CD4-positive, alpha-beta memory T cell (primary cell): Measurements from ENCODE around the gene DOK5. TPM values are rescaled to one million over a fixed set of nuclear protein-coding genes. Genes with fewer than 3 reads are reported as not detected.

Source experiments
- CTCF ChIA-PET: fragments of 350-600 bp; sonication (Branson Sonifier 250); formaldehyde crosslinking; loops from one replicate; lab custom pipeline; 2021; ENCODE audit warnings: inconsistent platforms; ENCODE audit not compliant: partially characterized antibody; lab: Charles Lee
- POLR2A ChIA-PET: fragments of 350-600 bp; sonication (Branson Sonifier 250); formaldehyde crosslinking; loops from one replicate; lab custom pipeline; 2021; ENCODE audit not compliant: partially characterized antibody; lab: Charles Lee
- DNase-seq, 5 donors: peaks; one replicate each; pipeline versions ENCODE4 v3.0.0 to v3.0.0-alpha.2; 2020 to 2022; ENCODE audit warnings: mixed read lengths in 1 of 5
- H3K27ac ChIP-seq: one replicate; pipeline ENCODE4 v1.7.0; 2013; ENCODE audit warnings: low read depth, low read length
- H3K27me3 ChIP-seq: 2 replicates; pipeline ENCODE4 v1.7.0; 2013; ENCODE audit warnings: mild to moderate bottlenecking, low read length, moderate library complexity; ENCODE audit not compliant: insufficient read depth
- H3K36me3 ChIP-seq: 2 replicates; pipeline ENCODE4 v1.7.0; 2013; ENCODE audit warnings: mild to moderate bottlenecking, low read length, moderate library complexity; ENCODE audit not compliant: insufficient read depth
- H3K4me1 ChIP-seq: 2 replicates; pipeline ENCODE4 v1.7.0; 2013; ENCODE audit warnings: mild to moderate bottlenecking, low read length, moderate library complexity; ENCODE audit not compliant: insufficient read depth
- H3K4me3 ChIP-seq, 2 donors: one replicate each; pipeline ENCODE4 v1.7.0; 2013; ENCODE audit warnings: low read length in 2 of 2, mild to moderate bottlenecking in 1 of 2
- H3K9me3 ChIP-seq, 2 donors: one replicate each; pipeline ENCODE4 v1.7.0; 2013; ENCODE audit warnings: low read length in 2 of 2, control low read depth in 1 of 2; ENCODE audit not compliant: control insufficient read depth in 1 of 2
- H3K27ac Mint-ChIP-seq, 7 donors: one replicate each; pipeline ENCODE4 v1.8.0; 2020 to 2021; ENCODE audit warnings: mixed read lengths in 7 of 7, mild to moderate bottlenecking in 6 of 7, inconsistent platforms in 3 of 7, moderate library complexity in 3 of 7
- H3K27me3 Mint-ChIP-seq, 2 donors: one replicate each; pipeline ENCODE4 v1.8.0; 2020 to 2021; ENCODE audit warnings: mixed read lengths in 2 of 2
- H3K36me3 Mint-ChIP-seq, 2 donors: one replicate each; pipeline ENCODE4 v1.8.0; 2020 to 2021; ENCODE audit warnings: mixed read lengths in 2 of 2, inconsistent platforms in 1 of 2, mild to moderate bottlenecking in 1 of 2
- H3K4me1 Mint-ChIP-seq, 4 donors: one replicate each; pipeline ENCODE4 v1.8.0; 2020 to 2021; ENCODE audit warnings: mixed read lengths in 4 of 4, mild to moderate bottlenecking in 1 of 4
- H3K4me3 Mint-ChIP-seq, 8 donors: one replicate each; pipeline ENCODE4 v1.8.0; 2020 to 2021; ENCODE audit warnings: mixed read lengths in 8 of 8, mild to moderate bottlenecking in 7 of 8, moderate library complexity in 6 of 8, inconsistent platforms in 3 of 8
- H3K9me3 Mint-ChIP-seq, 8 donors: one replicate each; pipeline ENCODE4 v1.8.0; 2020 to 2021; ENCODE audit warnings: mixed read lengths in 8 of 8, mild to moderate bottlenecking in 5 of 8, inconsistent platforms in 3 of 8, moderate library complexity in 1 of 8
- intact Hi-C: fragments of 100-400 bp; cut with micrococcal nuclease; formaldehyde crosslinking; loops from one replicate; pipeline ENCODE4 v1.15.1; 2023
- polyA plus RNA-seq, 2 donors: library from polyadenylated mRNA; unstranded; fragments of 300-500 nt; fragmentation: Illumina TruSeq; gene quantifications; one replicate each; pipeline ENCODE4 v1.2.3, GENCODE V29; 2021
- total RNA-seq, 2 experiments: library from RNA; stranded (reverse); gene quantifications; one replicate each; pipeline ENCODE4 v1.2.3, GENCODE V29; 2021

The DOK5 gene
- total and polyA plus RNA-seq, 4 experiments from 2014 or later = not detected

DNA sequence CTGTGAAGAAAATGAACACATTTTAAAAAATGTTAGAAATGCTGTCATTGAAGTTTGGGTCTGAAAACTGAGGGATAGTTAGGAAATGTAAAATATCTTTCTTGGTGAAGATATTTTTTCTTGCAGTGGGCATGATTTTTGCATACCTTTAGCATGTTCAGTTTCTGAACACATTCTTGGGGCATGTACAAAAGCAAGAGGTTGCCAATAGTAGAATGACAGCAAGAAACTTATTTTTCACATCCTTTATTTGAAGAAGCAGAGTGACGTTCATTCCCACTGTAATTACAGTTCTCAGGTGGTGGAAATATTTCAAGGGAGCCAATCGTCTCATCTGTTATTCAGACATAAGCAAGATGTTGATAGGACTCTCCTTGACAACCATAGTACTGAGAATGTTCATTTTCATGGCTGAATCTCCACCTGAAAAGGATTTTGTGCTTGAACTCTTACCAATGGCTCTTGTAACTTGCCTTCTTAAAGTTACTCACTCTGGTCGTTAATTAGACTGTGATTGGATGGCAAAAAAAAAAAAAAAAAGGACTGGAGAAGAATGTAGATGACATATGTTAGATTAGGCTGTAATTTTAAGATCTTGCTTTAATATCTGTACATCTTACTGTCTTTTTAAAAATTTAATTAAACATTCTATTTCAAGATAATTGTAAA, 74.4 kb downstream of the DOK5 start:
- Mint-ChIP-seq H3K4me1 (peaks cover 0 to 2% (median 0%) of the 10 kb centered on the region in 4 donors), H3K27me3 (peaks cover 0 to 3% of the 10 kb centered on the region in 2 donors), H3K36me3 (no peaks in the 10 kb centered on the region), H3K9me3 (peaks cover 0 to 3% (median 0%) of the 10 kb centered on the region in 8 donors), H3K27ac (no peak overlapping the region), H3K4me3 (no peak overlapping the region)
- intact Hi-C loops = no loop called here
- no peak overlapping the region for H3K4me3 ChIP-seq
- ChIA-PET POLR2A (no interaction called here), CTCF (no interaction called here)
- H3K27me3 ChIP-seq = no peaks in the 10 kb centered on the region
- DNase-seq = no peak
- H3K36me3 ChIP-seq = no peaks in the 10 kb centered on the region
- no peaks in the 10 kb centered on the region for H3K9me3 ChIP-seq
- H3K27ac ChIP-seq = no peak overlapping the region
- H3K4me1 ChIP-seq = no peaks in the 10 kb centered on the region

DNA sequence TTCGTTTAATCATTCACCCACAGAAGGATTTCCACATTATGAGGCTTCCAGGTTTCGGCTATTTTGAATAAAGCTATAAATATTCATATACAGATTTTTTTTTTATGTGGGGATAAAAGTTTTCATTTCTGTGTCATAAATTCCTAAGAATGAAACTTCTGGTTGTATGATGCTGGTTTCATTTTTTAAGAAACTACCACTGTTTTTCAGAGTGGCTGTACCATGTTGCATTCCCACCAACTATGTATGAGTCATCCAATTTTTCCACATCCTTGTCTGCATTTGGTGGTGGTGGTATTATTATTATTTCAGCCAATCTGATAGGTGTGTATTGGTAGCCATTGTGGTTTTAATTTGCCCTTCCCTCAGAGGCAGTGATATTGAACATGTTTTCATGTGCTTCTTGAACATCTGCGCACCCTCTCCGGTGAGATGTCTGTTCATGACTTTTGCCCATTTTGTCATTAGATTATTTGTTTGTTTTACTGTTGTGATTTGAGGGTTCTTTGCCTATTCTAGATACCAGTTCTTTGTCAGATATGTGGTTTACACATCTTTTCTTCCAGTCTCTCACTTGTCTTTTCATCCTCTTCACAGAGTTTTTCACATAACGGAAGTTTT, 75.5 kb downstream of the DOK5 start:
- no peak overlapping the region for H3K4me3 ChIP-seq
- Mint-ChIP-seq H3K27me3 (peaks cover 0 to 3% of the 10 kb centered on the region in 2 donors), H3K36me3 (no peaks in the 10 kb centered on the region), H3K4me3 (no peak overlapping the region), H3K27ac (no peak overlapping the region), H3K4me1 (peaks cover 0 to 2% (median 0%) of the 10 kb centered on the region in 4 donors), H3K9me3 (peaks cover 0 to 3% (median under 1%) of the 10 kb centered on the region in 8 donors)
- H3K27me3 ChIP-seq = no peaks in the 10 kb centered on the region
- ChIA-PET CTCF (no interaction called here), POLR2A (no interaction called here)
- DNase-seq = no peak
- no peaks in the 10 kb centered on the region for H3K9me3 ChIP-seq
- intact Hi-C loops = no loop called here
- no peaks in the 10 kb centered on the region for H3K36me3 ChIP-seq
- no peak overlapping the region for H3K27ac ChIP-seq
- no peaks in the 10 kb centered on the region for H3K4me1 ChIP-seq

DNA sequence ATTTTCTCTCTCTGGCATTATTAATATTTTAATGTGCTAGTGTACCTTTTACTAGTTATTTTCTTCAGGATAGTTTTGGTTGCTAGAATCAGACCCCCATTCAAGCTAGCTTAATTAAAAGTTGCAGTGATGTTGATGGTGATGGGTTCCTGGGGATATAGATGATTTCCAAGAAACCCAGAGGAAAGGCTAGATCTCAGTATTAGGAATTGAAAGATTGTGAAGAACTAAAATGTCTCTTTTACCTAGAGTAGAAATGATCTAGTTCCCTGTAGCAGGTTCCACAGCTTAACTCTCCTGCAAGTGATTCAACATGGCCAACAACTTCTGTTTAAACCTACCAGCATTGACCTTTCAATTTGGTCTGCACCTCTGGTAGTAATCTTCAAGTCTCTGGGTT, 78.6 kb downstream of the DOK5 start:
- Mint-ChIP-seq H3K27ac (no peak overlapping the region), H3K36me3 (no peaks in the 10 kb centered on the region), H3K27me3 (peaks cover 0 to 3% of the 10 kb centered on the region in 2 donors), H3K4me3 (no peak overlapping the region), H3K9me3 (peaks cover 0 to 7% (median 0%) of the 10 kb centered on the region in 8 donors), H3K4me1 (peaks cover 0 to 2% (median 0%) of the 10 kb centered on the region in 4 donors)
- Histone ChIP-seq H3K27ac (no peak overlapping the region), H3K9me3 (no peaks in the 10 kb centered on the region), H3K4me1 (no peaks in the 10 kb centered on the region), H3K36me3 (no peaks in the 10 kb centered on the region), H3K27me3 (no peaks in the 10 kb centered on the region), H3K4me3 (no peak overlapping the region)
- POLR2A ChIA-PET = no interaction called here
- CTCF ChIA-PET = interaction anchor here (0.7 kb wide), 1 partner anchor 1013 kb away, joined by 3 read pairs; no protein-coding TSS in a partner anchor
- no peak for DNase-seq
- intact Hi-C loops = no loop called here

DNA sequence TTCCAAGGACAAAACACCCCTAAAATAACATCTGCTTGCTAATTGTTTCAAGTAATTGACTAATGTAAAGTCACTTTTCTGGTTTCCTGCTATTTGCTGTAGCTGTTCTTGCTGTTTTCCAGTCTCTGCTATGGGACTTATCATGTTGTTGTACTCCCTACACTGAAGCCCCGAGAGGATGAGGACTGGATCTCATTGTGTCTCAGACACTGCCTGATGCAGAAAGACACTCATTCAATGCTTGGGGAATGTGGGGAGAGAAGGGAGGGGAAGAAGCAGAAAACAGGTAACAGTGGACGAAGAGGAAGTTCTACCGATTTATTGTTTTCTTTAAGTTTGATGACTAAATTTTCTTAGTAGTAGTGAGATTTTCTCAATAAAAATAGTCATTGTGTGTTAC, 79.8 kb downstream of the DOK5 start:
- no peaks in the 10 kb centered on the region for H3K4me1 ChIP-seq
- no peak overlapping the region for H3K4me3 ChIP-seq
- H3K36me3 Mint-ChIP-seq = no peaks in the 10 kb centered on the region
- H3K9me3 Mint-ChIP-seq = peaks cover 0 to 7% (median 0%) of the 10 kb centered on the region in 8 donors
- H3K9me3 ChIP-seq = no peaks in the 10 kb centered on the region
- CTCF ChIA-PET = no interaction called here
- H3K36me3 ChIP-seq = no peaks in the 10 kb centered on the region
- peaks cover 1 to 3% of the 10 kb centered on the region in 2 donors for H3K27me3 Mint-ChIP-seq
- no peak overlapping the region for H3K27ac ChIP-seq
- H3K4me1 Mint-ChIP-seq = peaks cover 0 to 2% (median 0%) of the 10 kb centered on the region in 4 donors
- no peaks in the 10 kb centered on the region for H3K27me3 ChIP-seq
- DNase-seq = no peak
- H3K4me3 Mint-ChIP-seq = no peak overlapping the region
- intact Hi-C loops = no loop called here
- POLR2A ChIA-PET = no interaction called here
- H3K27ac Mint-ChIP-seq = no peak overlapping the region

DNA sequence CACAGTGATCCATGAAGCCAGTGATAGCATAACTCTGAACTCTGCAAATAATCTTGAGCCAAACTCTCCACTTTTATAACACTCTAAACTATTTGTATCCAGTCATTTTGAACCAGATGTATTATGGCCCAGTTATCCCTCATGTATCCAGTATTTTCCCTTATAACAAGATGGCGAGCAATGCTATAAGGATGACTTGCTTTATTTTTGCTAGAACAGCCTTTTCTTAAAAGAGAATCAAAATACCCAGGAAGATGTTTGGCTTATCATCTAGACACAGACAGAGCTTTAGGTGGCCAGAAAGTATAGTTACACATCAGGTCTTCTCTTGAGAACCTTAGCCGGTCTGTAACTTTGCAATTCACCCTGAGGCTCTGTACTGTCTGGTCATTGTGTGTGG, 81.0 kb downstream of the DOK5 start:
- peaks cover 0 to 7% (median 0%) of the 10 kb centered on the region in 8 donors for H3K9me3 Mint-ChIP-seq
- no peaks in the 10 kb centered on the region for H3K4me1 Mint-ChIP-seq
- H3K9me3 ChIP-seq = no peaks in the 10 kb centered on the region
- ChIA-PET CTCF (no interaction called here), POLR2A (no interaction called here)
- H3K36me3 Mint-ChIP-seq = no peaks in the 10 kb centered on the region
- no peak overlapping the region for H3K27ac Mint-ChIP-seq
- intact Hi-C loops = no loop called here
- no peak overlapping the region for H3K4me3 Mint-ChIP-seq
- H3K27ac ChIP-seq = no peak overlapping the region
- no peak overlapping the region for H3K4me3 ChIP-seq
- peaks cover 1 to 3% of the 10 kb centered on the region in 2 donors for H3K27me3 Mint-ChIP-seq
- H3K27me3 ChIP-seq = no peaks in the 10 kb centered on the region
- DNase-seq = no peak
- H3K4me1 ChIP-seq = no peaks in the 10 kb centered on the region
- no peaks in the 10 kb centered on the region for H3K36me3 ChIP-seq

DNA sequence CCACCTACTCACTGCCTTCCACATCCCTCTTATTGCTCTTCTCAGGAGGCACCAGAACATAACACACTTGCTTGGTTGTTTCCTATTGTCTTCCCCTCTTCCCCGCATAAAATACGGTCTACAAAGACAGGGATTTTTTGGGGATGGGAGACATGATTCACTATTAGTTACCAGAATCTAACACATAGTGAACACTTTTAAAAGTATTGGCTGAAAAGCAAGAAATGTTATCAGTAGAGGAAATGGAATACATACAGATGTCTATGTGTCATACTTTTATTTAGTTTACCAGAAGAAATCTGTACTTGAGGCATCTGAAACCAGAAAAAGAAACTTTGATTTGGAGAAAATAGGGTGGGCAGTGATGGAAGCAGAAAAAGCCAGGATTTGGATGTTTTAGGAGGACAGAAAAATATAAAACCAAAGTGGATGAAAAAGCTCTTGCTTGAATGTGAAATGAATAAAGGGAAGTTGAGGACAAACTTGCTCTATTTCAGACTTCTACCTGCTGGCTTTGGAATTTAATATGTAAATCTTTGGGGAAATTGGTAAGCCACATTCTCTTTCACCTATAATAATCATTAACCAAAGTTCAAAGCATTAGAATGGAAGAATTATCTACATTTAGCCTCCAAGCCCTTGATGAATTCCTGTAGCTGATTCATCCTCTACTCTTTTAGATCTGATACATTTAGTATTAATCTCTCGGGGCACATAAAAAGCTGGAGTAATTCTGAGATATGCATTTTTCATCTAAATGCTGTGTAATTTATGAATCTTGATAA, 82.6 kb downstream of the DOK5 start:
- H3K9me3 Mint-ChIP-seq = peaks cover 0 to 7% (median 0%) of the 10 kb centered on the region in 8 donors
- H3K27ac Mint-ChIP-seq = no peak overlapping the region
- no peak for DNase-seq
- H3K27me3 ChIP-seq = no peaks in the 10 kb centered on the region
- no peak overlapping the region for H3K4me3 ChIP-seq
- no peak overlapping the region for H3K27ac ChIP-seq
- no peak overlapping the region for H3K4me3 Mint-ChIP-seq
- ChIA-PET CTCF (no interaction called here), POLR2A (no interaction called here)
- no peaks in the 10 kb centered on the region for H3K9me3 ChIP-seq
- H3K4me1 ChIP-seq = no peaks in the 10 kb centered on the region
- H3K36me3 Mint-ChIP-seq = no peaks in the 10 kb centered on the region
- H3K4me1 Mint-ChIP-seq = no peaks in the 10 kb centered on the region
- H3K36me3 ChIP-seq = no peaks in the 10 kb centered on the region
- intact Hi-C loops = no loop called here
- peaks cover 1 to 3% of the 10 kb centered on the region in 2 donors for H3K27me3 Mint-ChIP-seq

DNA sequence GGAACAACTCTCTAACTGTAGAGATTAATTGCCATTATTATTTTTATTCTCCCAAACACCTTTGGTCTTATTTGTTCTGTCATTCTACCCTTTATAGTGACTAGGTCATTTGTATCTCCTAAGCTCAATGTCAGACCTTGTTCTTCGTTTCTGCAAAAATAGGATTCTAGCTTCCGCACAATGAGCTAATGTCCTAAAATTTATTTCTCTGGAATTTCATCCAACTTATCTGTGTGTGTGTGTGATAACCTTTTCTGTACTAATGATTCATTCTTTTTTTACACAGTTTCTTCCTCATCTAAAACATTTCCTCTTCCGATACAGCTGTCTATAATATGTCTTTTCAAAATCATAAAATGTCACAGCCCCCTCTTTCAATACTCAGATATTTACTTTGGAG, 84.5 kb downstream of the DOK5 start:
- no peak for DNase-seq
- peaks cover 0 to 1% of the 10 kb centered on the region in 2 donors for H3K27me3 Mint-ChIP-seq
- no peaks in the 10 kb centered on the region for H3K9me3 ChIP-seq
- intact Hi-C loops = no loop called here
- H3K36me3 Mint-ChIP-seq = no peaks in the 10 kb centered on the region
- H3K27me3 ChIP-seq = no peaks in the 10 kb centered on the region
- CTCF ChIA-PET = no interaction called here
- H3K36me3 ChIP-seq = no peaks in the 10 kb centered on the region
- no peak overlapping the region for H3K27ac Mint-ChIP-seq
- POLR2A ChIA-PET = no interaction called here
- H3K4me3 ChIP-seq = no peak overlapping the region
- H3K4me1 Mint-ChIP-seq = no peaks in the 10 kb centered on the region
- no peaks in the 10 kb centered on the region for H3K4me1 ChIP-seq
- H3K4me3 Mint-ChIP-seq = no peak overlapping the region
- H3K27ac ChIP-seq = no peak overlapping the region
- H3K9me3 Mint-ChIP-seq = peaks cover 0 to 7% (median 0%) of the 10 kb centered on the region in 8 donors
